ENCODE data around the gene PELO. TPM values are rescaled to one million over a fixed set of nuclear protein-coding genes. Genes with fewer than 3 reads are reported as not detected.
"Not testable (repeated sequence)": the region's sequence is repeated elsewhere in the genome, so short reads cannot be mapped to it uniquely, and the experiment has no call there.

Gene PELO
- total RNA-seq, 1 experiment from 2014 or later, result 18.7 TPM

- TF ChIP-seq ZNF263 (CRISPR knock-in tag; IDR thresholded peaks at IDR 0.05; ENCODE audit: low read depth) (no peak), MLX (CRISPR knock-in tag; IDR thresholded peaks at IDR 0.05) (no peak), JUN (CRISPR knock-in tag; IDR thresholded peaks at IDR 0.05) (no peak), ZNF423 (CRISPR knock-in tag; IDR thresholded peaks at IDR 0.05) (no peak), GABPB1 (CRISPR knock-in tag; IDR thresholded peaks at IDR 0.05) (no peak), PRRX2 (CRISPR knock-in tag; IDR thresholded peaks at IDR 0.05) (no peak), STAT6 (CRISPR knock-in tag; conservative IDR thresholded peaks at IDR 0.05; ENCODE audit: low read depth) (no peak), ERG (CRISPR knock-in tag; IDR thresholded peaks at IDR 0.05) (no peak)
Observed at GRCh38 chr5:52818360-52818759, 30.6 kb downstream of the PELO start (continued).

GRCh38 chr5:52818807-52819206 lies 31.1 kb downstream of the PELO start:
- not testable (repeated sequence) for H3K27me3 Mint-ChIP-seq (ENCODE audit: low read depth); ATAC-seq

GRCh38 chr5:52821901-52822300 lies 34.2 kb downstream of the PELO start:
- CTCF ChIA-PET, result interaction anchor here (1.2 kb wide), 1 partner anchor 293 kb away, joined by 4 read pairs; no protein-coding TSS in a partner anchor
- POLR2A ChIA-PET, result no interaction called here
- TF ChIP-seq E2F1 (CRISPR knock-in tag; IDR thresholded peaks at IDR 0.05) (no peak), GTF2I (CRISPR knock-in tag; conservative IDR thresholded peaks at IDR 0.05) (no peak), CREM (CRISPR knock-in tag; IDR thresholded peaks at IDR 0.05) (no peak), AR (CRISPR knock-in tag; IDR thresholded peaks at IDR 0.05) (no peak), PREB (CRISPR knock-in tag; IDR thresholded peaks at IDR 0.05; ENCODE audit: borderline replicate concordance) (no peak), NR3C1 (CRISPR knock-in tag; conservative IDR thresholded peaks at IDR 0.05; ENCODE audit: low read depth) (no peak), ZSCAN18 (CRISPR knock-in tag; IDR thresholded peaks at IDR 0.05) (no peak), ARID4B (CRISPR knock-in tag; IDR thresholded peaks at IDR 0.05; ENCODE audit: borderline replicate concordance) (no peak), ZNF317 (CRISPR knock-in tag; IDR thresholded peaks at IDR 0.05; ENCODE audit: borderline replicate concordance, low read depth) (no peak)

More at GRCh38 chr5:52818807-52819206, 31.1 kb downstream of the PELO start:
- H3K27ac Mint-ChIP-seq; H3K4me3 Mint-ChIP-seq; DNase-seq (ENCODE audit: low spot score); H3K36me3 Mint-ChIP-seq; POLR2A ChIA-PET; CTCF ChIA-PET; H3K9me3 Mint-ChIP-seq: not testable (repeated sequence)
- H3K4me1 Mint-ChIP-seq, result peaks cover 20% of the 10 kb centered on the region

More at GRCh38 chr5:52821901-52822300, 34.2 kb downstream of the PELO start:
- H3K4me1 Mint-ChIP-seq, result peaks cover 16% of the 10 kb centered on the region
- no peak overlapping the region for H3K27ac Mint-ChIP-seq
- ATAC-seq (no peak), DNase-seq (ENCODE audit: low spot score) (no peak)
- H3K9me3 Mint-ChIP-seq, result peaks cover 1% of the 10 kb centered on the region
- H3K36me3 Mint-ChIP-seq, result 0 out of 2 replicates have a peak, but pooled peaks cover 5% of the 10 kb centered on the region
- no peak overlapping the region for H3K4me3 Mint-ChIP-seq
- H3K27me3 Mint-ChIP-seq (ENCODE audit: low read depth), result no peaks in the 10 kb centered on the region
